ENCODE results near the gene KAT2B. TPM values are rescaled to one million over a fixed set of nuclear protein-coding genes. Genes with fewer than 3 reads are reported as not detected.
A peak's percentile ranks its signal among the peaks of the same experiment; 100 is the strongest.

Gene KAT2B
- total and polyA plus RNA-seq, 7 experiments from 2014 or later: 1.7 to 127 (median 61.9) TPM

DNA sequence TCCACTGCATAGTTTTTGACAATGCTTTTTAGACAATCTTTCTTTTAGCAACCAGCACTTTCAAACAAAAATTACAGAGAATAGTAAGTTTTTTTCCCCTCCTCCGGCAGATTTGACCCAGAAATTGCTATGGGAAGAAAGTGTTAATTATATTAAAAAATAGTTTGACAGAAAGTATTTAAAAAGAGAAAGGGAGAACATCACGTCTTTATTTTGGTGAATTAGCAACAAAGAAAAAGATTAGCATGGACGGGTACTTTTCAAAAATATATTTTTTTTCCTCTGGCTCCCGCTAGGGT, 831 bp upstream of the KAT2B start:
- Mint-ChIP-seq H3K27ac (peak overlapping the region; percentile 90 to 97 (median 94)), H3K4me3 (peak overlapping the region; percentile 84 to 100 (median 94)), H3K36me3 (peaks cover 0 to 13% (median 0%) of the 10 kb centered on the region in 5 donors), H3K9me3 (peaks cover 0 to 1% (median 0%) of the 10 kb centered on the region in 11 donors), H3K27me3 (no peaks in the 10 kb centered on the region), H3K4me1 (peaks cover 36 to 55% (median 51%) of the 10 kb centered on the region in 7 donors)
- ATAC-seq: no peak
- ChIA-PET POLR2A (interaction anchor here (1.8 kb wide), 1 partner anchor 91 kb away, joined by 5 read pairs; no protein-coding TSS in a partner anchor), CTCF (no interaction called here)
- H3K4me3 ChIP-seq (ENCODE audit: low read length): peak overlapping the region; percentile 70
- H3K9me3 ChIP-seq (ENCODE audit: control insufficient read depth in 2 of 3, low read length in 3 of 3): no peaks in the 10 kb centered on the region
- intact Hi-C loops (cut with micrococcal nuclease): loop anchor here (1.0 to 5.0 kb wide), 3 partner anchors 52 to 154 kb away; partner anchors contain the start of gene RAB5A (in 1 of the 2)
- peak in 2 of 9 donors; percentile 14 to 27 for DNase-seq
- H3K36me3 ChIP-seq (ENCODE audit: control insufficient read depth in 2 of 3, insufficient read depth in 3 of 3, low read length in 3 of 3): peaks cover 0 to 6% (median 0%) of the 10 kb centered on the region in 3 experiments
- peaks cover 36 to 37% of the 10 kb centered on the region in 2 donors for H3K4me1 ChIP-seq (ENCODE audit: control insufficient read depth in 2 of 2, insufficient read depth in 2 of 2, low read length in 2 of 2)
- peak overlapping the region; percentile 79 for H3K27ac ChIP-seq (ENCODE audit: low read depth, low read length)
- no peaks in the 10 kb centered on the region for H3K27me3 ChIP-seq (ENCODE audit: control insufficient read depth in 2 of 2, insufficient read depth in 2 of 2, low read length in 2 of 2)

- ChIA-PET CTCF (interaction anchor here (0.6 to 1.2 kb wide), 4 partner anchors 11 to 105 kb away, joined by 3 to 4 read pairs (median 3); no protein-coding TSS in a partner anchor), POLR2A (interaction anchor here (1.0 to 2.0 kb wide), 6 partner anchors 16 to 145 kb away, joined by 3 to 13 read pairs (median 4); partner anchors contain the start of gene SGO1)
- peaks cover 47 to 62% (median 60%) of the 10 kb centered on the region in 7 donors for H3K4me1 Mint-ChIP-seq
- peak; percentile 30 for ATAC-seq
- H3K4me3 ChIP-seq (ENCODE audit: low read length): peak overlapping the region; percentile 91
- peak; percentile 41 to 71 (median 50) for DNase-seq
- H3K4me1 ChIP-seq (ENCODE audit: control insufficient read depth in 2 of 2, insufficient read depth in 2 of 2, low read length in 2 of 2): peaks cover 40 to 43% of the 10 kb centered on the region in 2 donors
- peak overlapping the region; percentile 85 to 100 (median 96) for H3K4me3 Mint-ChIP-seq
- intact Hi-C loops (cut with micrococcal nuclease): loop anchor here (1.0 to 10.0 kb wide), 11 partner anchors 14 to 1616 kb away; partner anchors contain the start of genes SATB1 (in 2 of the 2), SGO1 (in 2 of the 2), EFHB (in 1 of the 2) and RAB5A (in 1 of the 2)
- H3K36me3 ChIP-seq (ENCODE audit: control insufficient read depth in 2 of 3, insufficient read depth in 3 of 3, low read length in 3 of 3): peaks cover 0 to 6% (median 0%) of the 10 kb centered on the region in 3 experiments
- no peaks in the 10 kb centered on the region for H3K27me3 ChIP-seq (ENCODE audit: control insufficient read depth in 2 of 2, insufficient read depth in 2 of 2, low read length in 2 of 2)
- no peaks in the 10 kb centered on the region for H3K27me3 Mint-ChIP-seq
- H3K27ac Mint-ChIP-seq: peak overlapping the region; percentile 88 to 98 (median 95)
- H3K9me3 ChIP-seq (ENCODE audit: control insufficient read depth in 2 of 3, low read length in 3 of 3): no peaks in the 10 kb centered on the region
- peak overlapping the region; percentile 79 for H3K27ac ChIP-seq (ENCODE audit: low read depth, low read length)
- H3K36me3 Mint-ChIP-seq: peaks cover 0 to 15% (median 0%) of the 10 kb centered on the region in 5 donors
- H3K9me3 Mint-ChIP-seq: peaks cover 0 to 1% (median 0%) of the 10 kb centered on the region in 11 donors
These were observed 426 bp downstream of the KAT2B start for GRCh38 chr3:20040548-20041196.

- ChIA-PET CTCF (interaction anchor here (0.9 to 1.2 kb wide), 3 partner anchors 10 to 98 kb away, joined by 3 to 4 read pairs (median 3); no protein-coding TSS in a partner anchor), POLR2A (interaction anchor here (0.5 to 2.0 kb wide), 8 partner anchors 16 to 145 kb away, joined by 3 to 13 read pairs (median 4); partner anchors contain the start of gene SGO1)
- peaks cover 0 to 6% (median 0%) of the 10 kb centered on the region in 3 experiments for H3K36me3 ChIP-seq (ENCODE audit: control insufficient read depth in 2 of 3, insufficient read depth in 3 of 3, low read length in 3 of 3)
- peak overlapping the region; percentile 91 for H3K4me3 ChIP-seq (ENCODE audit: low read length)
- no peaks in the 10 kb centered on the region for H3K27me3 ChIP-seq (ENCODE audit: control insufficient read depth in 2 of 2, insufficient read depth in 2 of 2, low read length in 2 of 2)
- H3K27ac ChIP-seq (ENCODE audit: low read depth, low read length): peak overlapping the region; percentile 79
- Mint-ChIP-seq H3K36me3 (peaks cover 0 to 15% (median 0%) of the 10 kb centered on the region in 5 donors), H3K27ac (peak overlapping the region; percentile 88 to 98 (median 95)), H3K27me3 (no peaks in the 10 kb centered on the region), H3K9me3 (peaks cover 0 to 1% (median 0%) of the 10 kb centered on the region in 11 donors), H3K4me1 (peaks cover 48 to 68% (median 66%) of the 10 kb centered on the region in 7 donors), H3K4me3 (peak overlapping the region; percentile 85 to 100 (median 96))
- intact Hi-C loops (cut with micrococcal nuclease): loop anchor here (1.0 to 10.0 kb wide), 9 partner anchors 14 to 1616 kb away; partner anchors contain the start of genes SATB1 (in 2 of the 2), EFHB (in 1 of the 2) and SGO1 (in 1 of the 2)
- ATAC-seq (peak; percentile 55), DNase-seq (peak; percentile 47 to 77 (median 70))
- H3K9me3 ChIP-seq (ENCODE audit: control insufficient read depth in 2 of 3, low read length in 3 of 3): no peaks in the 10 kb centered on the region
- peaks cover 46 to 49% of the 10 kb centered on the region in 2 donors for H3K4me1 ChIP-seq (ENCODE audit: control insufficient read depth in 2 of 2, insufficient read depth in 2 of 2, low read length in 2 of 2)
These were observed 1.0 kb downstream of the KAT2B start for GRCh38 chr3:20041197-20041780.

DNA sequence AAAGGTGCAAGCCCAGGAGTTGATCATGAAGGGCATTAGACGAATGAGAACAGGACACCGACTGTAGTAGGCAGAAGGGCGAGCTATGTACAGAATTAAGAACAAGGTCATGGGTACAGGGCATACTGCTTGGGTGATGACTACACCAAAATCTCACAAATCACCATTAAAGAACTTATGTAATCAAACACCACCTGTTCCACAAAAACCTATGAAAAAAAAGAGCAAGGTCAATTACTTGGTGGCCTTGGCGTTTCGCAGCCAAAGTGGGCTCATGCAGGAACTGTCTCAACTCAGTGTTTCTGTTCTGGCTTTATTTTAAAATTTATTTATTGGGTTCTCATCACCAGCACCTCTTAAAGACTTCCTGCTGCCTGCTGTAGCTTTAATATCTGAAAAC, 2.1 kb downstream of the KAT2B start:
- Mint-ChIP-seq H3K4me3 (peak overlapping the region; percentile 85 to 100 (median 96)), H3K27me3 (no peaks in the 10 kb centered on the region), H3K27ac (peak overlapping the region; percentile 88 to 98 (median 95)), H3K36me3 (peaks cover 0 to 15% (median 0%) of the 10 kb centered on the region in 5 donors), H3K9me3 (peaks cover 0 to 1% (median 0%) of the 10 kb centered on the region in 11 donors), H3K4me1 (peaks cover 50 to 75% (median 71%) of the 10 kb centered on the region in 7 donors)
- Histone ChIP-seq H3K27me3 (ENCODE audit: control insufficient read depth in 2 of 2, insufficient read depth in 2 of 2, low read length in 2 of 2) (no peaks in the 10 kb centered on the region), H3K9me3 (ENCODE audit: control insufficient read depth in 2 of 3, low read length in 3 of 3) (no peaks in the 10 kb centered on the region), H3K27ac (ENCODE audit: low read depth, low read length) (peak overlapping the region; percentile 79), H3K4me1 (ENCODE audit: control insufficient read depth in 2 of 2, insufficient read depth in 2 of 2, low read length in 2 of 2) (peaks cover 46 to 55% of the 10 kb centered on the region in 2 donors), H3K4me3 (ENCODE audit: low read length) (peak overlapping the region; percentile 91), H3K36me3 (ENCODE audit: control insufficient read depth in 2 of 3, insufficient read depth in 3 of 3, low read length in 3 of 3) (peaks cover 0 to 6% (median 0%) of the 10 kb centered on the region in 3 experiments)
- intact Hi-C loops (cut with micrococcal nuclease): loop anchor here (5.0 to 10.0 kb wide), 4 partner anchors 55 to 1618 kb away; partner anchors contain the start of genes SATB1 (in 2 of the 2) and EFHB (in 1 of the 2)
- DNase-seq: no peak
- ATAC-seq: no peak
- CTCF ChIA-PET: interaction anchor here (1.2 kb wide), 2 partner anchors 9 to 19 kb away, joined by 3 to 4 read pairs; no protein-coding TSS in a partner anchor
- POLR2A ChIA-PET: interaction anchor here (0.7 to 2.0 kb wide), 4 partner anchors 70 to 144 kb away, joined by 3 to 13 read pairs (median 5); partner anchors contain the start of gene SGO1

DNA sequence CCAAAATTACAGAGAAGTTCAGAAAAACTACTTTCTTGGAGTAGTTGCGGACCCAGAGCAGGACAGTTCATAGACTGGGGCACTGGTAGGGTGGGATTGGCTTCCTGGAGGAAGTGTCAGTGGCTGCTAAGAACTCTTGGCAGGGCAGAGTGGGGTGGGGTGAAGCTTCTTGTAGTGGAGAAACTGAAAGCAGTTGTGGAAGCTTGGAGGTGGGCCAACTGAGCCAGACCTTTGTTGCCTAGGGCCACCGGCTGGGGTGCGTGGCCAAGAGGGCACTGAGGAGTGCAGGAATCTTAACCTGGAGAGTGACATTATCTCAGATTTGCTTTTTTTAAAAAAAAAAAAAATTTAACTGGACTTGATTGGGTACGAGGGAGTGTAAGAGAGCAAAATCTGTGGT, 3.1 kb downstream of the KAT2B start:
- Histone ChIP-seq H3K4me1 (ENCODE audit: control insufficient read depth in 2 of 2, insufficient read depth in 2 of 2, low read length in 2 of 2) (peaks cover 38 to 54% of the 10 kb centered on the region in 2 donors), H3K27me3 (ENCODE audit: control insufficient read depth in 2 of 2, insufficient read depth in 2 of 2, low read length in 2 of 2) (no peaks in the 10 kb centered on the region), H3K4me3 (ENCODE audit: low read length) (peak overlapping the region; percentile 57), H3K27ac (ENCODE audit: low read depth, low read length) (peak overlapping the region; percentile 79), H3K36me3 (ENCODE audit: control insufficient read depth in 2 of 3, insufficient read depth in 3 of 3, low read length in 3 of 3) (peaks cover 0 to 6% (median 0%) of the 10 kb centered on the region in 3 experiments), H3K9me3 (ENCODE audit: control insufficient read depth in 2 of 3, low read length in 3 of 3) (no peaks in the 10 kb centered on the region)
- ChIA-PET CTCF (no interaction called here), POLR2A (interaction anchor here (1.1 kb wide), 1 partner anchor 143 kb away, joined by 3 read pairs; the partner anchor contains the start of gene SGO1)
- H3K4me3 Mint-ChIP-seq: peak overlapping the region; percentile 72 to 100 (median 93)
- no peaks in the 10 kb centered on the region for H3K27me3 Mint-ChIP-seq
- ATAC-seq (no peak), DNase-seq (peak in 8 of 9 donors; percentile 9 to 70 (median 44))
- H3K27ac Mint-ChIP-seq: peak overlapping the region; percentile 52 to 98 (median 96)
- peaks cover 46 to 75% (median 72%) of the 10 kb centered on the region in 7 donors for H3K4me1 Mint-ChIP-seq
- peaks cover 0 to 1% (median 0%) of the 10 kb centered on the region in 11 donors for H3K9me3 Mint-ChIP-seq
- peaks cover 0 to 20% (median 2%) of the 10 kb centered on the region in 5 donors for H3K36me3 Mint-ChIP-seq
- intact Hi-C loops (cut with micrococcal nuclease): loop anchor here (5.0 to 10.0 kb wide), 4 partner anchors 56 to 1619 kb away; partner anchors contain the start of genes SATB1 (in 2 of the 2) and EFHB (in 1 of the 2)

Measured in naive thymus-derived CD4-positive, alpha-beta T cell (primary cell).